ENCODE measurements around the gene XCR1. TPM values are rescaled to one million over a fixed set of nuclear protein-coding genes. Genes with fewer than 3 reads are reported as not detected.
"Not testable (repeated sequence)": the region's sequence is repeated elsewhere in the genome, so short reads cannot be mapped to it uniquely, and the experiment has no call there.

The XCR1 gene
- total RNA-seq = 0.04 TPM

- ATAC-seq = peak; percentile 15
Measured at GRCh38 chr3:46027021-46027705, at the start of gene XCR1. XCR1 (minus strand) TSS chr3:46027483; CDS start chr3:46021947, 5,536 bp downstream.

GRCh38 chr3:46076606-46077005 lies 49.3 kb upstream of the XCR1 start:
- ATAC-seq = no peak

GRCh38 chr3:46075816-46076215 lies 48.5 kb upstream of the XCR1 start:
- no peak for ATAC-seq

- no peak for ATAC-seq
Measured at GRCh38 chr3:46071222-46071858, 44.1 kb upstream of the XCR1 start.

GRCh38 chr3:46070595-46071093 lies 43.4 kb upstream of the XCR1 start:
- ATAC-seq = no peak

GRCh38 chr3:46068501-46068900 lies 41.2 kb upstream of the XCR1 start:
- ATAC-seq = no peak

GRCh38 chr3:46067401-46067800 lies 40.1 kb upstream of the XCR1 start:
- no peak for ATAC-seq

GRCh38 chr3:46065750-46066256 lies 38.5 kb upstream of the XCR1 start:
- no peak for ATAC-seq

GRCh38 chr3:46065294-46065705 lies 38.0 kb upstream of the XCR1 start:
- ATAC-seq = peak; percentile 71

- ATAC-seq = no peak
Measured at GRCh38 chr3:46062679-46063078, 35.4 kb upstream of the XCR1 start.

- ATAC-seq = no peak
Measured at GRCh38 chr3:46061887-46062286, 34.6 kb upstream of the XCR1 start.

GRCh38 chr3:46061108-46061720 lies 33.9 kb upstream of the XCR1 start:
- no peak for ATAC-seq

- ATAC-seq = no peak
Measured at GRCh38 chr3:46060551-46060950, 33.3 kb upstream of the XCR1 start.

- ATAC-seq = no peak
Measured at GRCh38 chr3:46059432-46059831, 32.1 kb upstream of the XCR1 start.

GRCh38 chr3:46058981-46059380 lies 31.7 kb upstream of the XCR1 start:
- no peak for ATAC-seq

- ATAC-seq = no peak
Measured at GRCh38 chr3:46057716-46058115, 30.4 kb upstream of the XCR1 start.

GRCh38 chr3:46056686-46057085 lies 29.4 kb upstream of the XCR1 start:
- no peak for ATAC-seq

GRCh38 chr3:46053761-46054515 lies 26.7 kb upstream of the XCR1 start:
- ATAC-seq = not testable (repeated sequence)

GRCh38 chr3:46053265-46053664 lies 26.0 kb upstream of the XCR1 start:
- ATAC-seq = not testable (repeated sequence)

- no peak for ATAC-seq
Measured at GRCh38 chr3:46052531-46052930, 25.2 kb upstream of the XCR1 start.

GRCh38 chr3:46049093-46049492 lies 21.8 kb upstream of the XCR1 start:
- peak; percentile 73 for ATAC-seq

GRCh38 chr3:46046231-46046630 lies 18.9 kb upstream of the XCR1 start:
- not testable (repeated sequence) for ATAC-seq

GRCh38 chr3:46038916-46039315 lies 11.6 kb upstream of the XCR1 start:
- no peak for ATAC-seq

All from esophagus mucosa (tissue), 1 donor.